ENCODE data around the gene SLAMF6. TPM values are rescaled to one million over a fixed set of nuclear protein-coding genes. Genes with fewer than 3 reads are reported as not detected.

The SLAMF6 gene
- total and polyA plus RNA-seq, 10 of the 15 experiments (the other 5 are each of a cell fraction or from before 2014, with no cell fraction given) = 20.5 to 89.6 (median 36.5) TPM

- peak; percentile 26 for TF ChIP-seq SKIL (IDR thresholded peaks at IDR 0.05; ENCODE audit: low read depth, poor library complexity, severe bottlenecking)
- no peak for TF ChIP-seq TCF3 (IDR thresholded peaks at IDR 0.05; ENCODE audit: borderline replicate concordance, insufficient read depth, low read depth, low read length)
- TF ChIP-seq POLR2A (IDR thresholded peaks at IDR 0.05; ENCODE audit: low read depth, low read length) = peak; percentile 38; the same call in 1 of the 2 replicates
- TF ChIP-seq PAX5 (IDR thresholded peaks at IDR 0.05; ENCODE audit: borderline replicate concordance, low read depth, low read length) = 0 out of 2 replicates have a peak, but pooled peaks have one; percentile 35
- TF ChIP-seq JUNB (IDR thresholded peaks at IDR 0.05) = peak; percentile 54; the same call in 1 of the 2 replicates
- peak; percentile 53 for TF ChIP-seq FOXM1 (IDR thresholded peaks at IDR 0.05; ENCODE audit: low read depth, low read length)
- no peak for TF ChIP-seq BRCA1 (IDR thresholded peaks at IDR 0.05; ENCODE audit: low read depth, low read length)
- TF ChIP-seq ETV6 (conservative IDR thresholded peaks at IDR 0.05 in 1 of 2, IDR thresholded peaks at IDR 0.05 in 1 of 2; ENCODE audit: borderline replicate concordance in 1 of 2, low read depth in 1 of 2) = peak in 1 of 2 experiments; percentile 25; a peak in 1 of 4 replicates
- 0 out of 2 replicates have a peak, but pooled peaks have one; percentile 16 for TF ChIP-seq TAF1 (IDR thresholded peaks at IDR 0.05; ENCODE audit: borderline replicate concordance, low read depth, low read length)
- peak; percentile 9; the same call in 1 of the 2 replicates for TF ChIP-seq ZNF217 (IDR thresholded peaks at IDR 0.05)
- TF ChIP-seq ZNF274 (IDR thresholded peaks at IDR 0.05; ENCODE audit: insufficient read depth, insufficient read length) = no peak
- TF ChIP-seq RCOR1 (conservative IDR thresholded peaks at IDR 0.05; ENCODE audit: low read depth, low read length) = no peak
- no peak for TF ChIP-seq FOXK2 (IDR thresholded peaks at IDR 0.05)
- TF ChIP-seq MEF2B (IDR thresholded peaks at IDR 0.05; ENCODE audit: partially characterized antibody, poor library complexity, severe bottlenecking) = peak; percentile 12
- TF ChIP-seq USF2 (IDR thresholded peaks at IDR 0.05; ENCODE audit: borderline replicate concordance, low read depth, low read length) = no peak
- no peak for TF ChIP-seq RAD21 (IDR thresholded peaks at IDR 0.05; ENCODE audit: insufficient read depth, low read depth, low read length)
- TF ChIP-seq HDGF (IDR thresholded peaks at IDR 0.05) = 0 out of 2 replicates have a peak, but pooled peaks have one; percentile 41
- no peak for TF ChIP-seq ZNF384 (IDR thresholded peaks at IDR 0.05; ENCODE audit: borderline replicate concordance, low read depth, low read length)
- TF ChIP-seq SREBF2 (IDR thresholded peaks at IDR 0.05; ENCODE audit: low read length) = no peak
- no peak for TF ChIP-seq EP300 (IDR thresholded peaks at IDR 0.05; ENCODE audit: borderline replicate concordance in 1 of 2, control insufficient read depth in 1 of 2, low read depth in 2 of 2, low read length in 2 of 2)
- TF ChIP-seq IRF3 (IDR thresholded peaks at IDR 0.05) = no peak
- TF ChIP-seq HSF1 (IDR thresholded peaks at IDR 0.05; ENCODE audit: low read depth, low read length) = no peak
- TF ChIP-seq CREB1 (IDR thresholded peaks at IDR 0.05; ENCODE audit: low read depth) = 0 out of 2 replicates have a peak, but pooled peaks have one; percentile 11
- peak; percentile 38; the same call in 1 of the 2 replicates for TF ChIP-seq IKZF1 (conservative IDR thresholded peaks at IDR 0.05)
- no peak for TF ChIP-seq CEBPB (IDR thresholded peaks at IDR 0.05; ENCODE audit: borderline replicate concordance in 1 of 2, low read depth in 2 of 2, low read length in 2 of 2)
These were observed 45.0 kb upstream of the SLAMF6 start (continued) for GRCh38 chr1:160567858-160568682.
